ENCODE results near the gene NPFF. TPM values are rescaled to one million over a fixed set of nuclear protein-coding genes. Genes with fewer than 3 reads are reported as not detected.
"Not testable (repeated sequence)": the region's sequence is repeated elsewhere in the genome, so short reads cannot be mapped to it uniquely, and the experiment has no call there.

NPFF gene
- total RNA-seq, 1 experiment from 2014 or later, result not detected

GRCh38 chr12:53496752-53497032 lies 10.6 kb downstream of the NPFF start:
- DNase-seq (ENCODE audit: low spot score), result no peak

DNA sequence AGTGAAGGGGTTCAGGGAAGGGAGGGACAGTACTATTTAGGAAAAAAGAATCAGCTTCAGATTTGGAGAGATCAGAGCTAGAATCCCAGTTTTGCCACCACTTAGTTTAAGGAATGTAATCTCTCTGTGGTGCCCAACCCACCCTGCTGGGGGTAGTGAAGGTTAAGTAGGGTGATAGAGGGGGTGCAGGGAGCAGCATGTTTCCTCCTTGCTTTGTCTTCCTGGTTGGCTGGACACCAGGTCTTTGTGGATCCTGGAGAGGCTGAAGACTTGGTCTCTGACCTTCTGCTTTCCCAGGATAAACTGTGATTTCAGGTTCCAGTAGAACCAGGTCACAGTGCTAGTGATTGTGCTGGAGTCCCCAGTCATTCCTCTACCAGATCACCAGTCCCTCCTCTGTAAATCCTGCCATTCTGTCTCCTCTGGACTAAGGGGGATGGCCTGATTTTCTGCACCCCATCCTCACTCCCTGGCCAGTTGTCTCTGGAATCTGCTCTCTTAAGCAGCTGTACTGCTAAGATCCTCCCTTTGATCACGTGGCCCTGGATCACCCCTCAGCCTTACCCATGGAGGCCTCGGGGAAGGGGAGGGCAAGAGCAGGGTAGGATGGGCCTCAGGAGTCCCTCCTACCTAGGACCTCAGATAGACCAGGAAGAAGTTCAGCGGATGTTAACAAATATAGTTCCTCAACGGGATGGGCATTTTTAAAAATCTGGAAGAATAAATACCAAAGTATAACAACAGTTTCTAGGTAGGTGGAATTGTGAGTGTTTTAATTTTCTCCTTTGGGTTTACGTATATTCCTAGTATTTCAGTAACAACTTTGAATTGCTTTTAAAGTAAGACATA lies 11.2 kb downstream of the NPFF start:
- peak; percentile 69 for DNase-seq (ENCODE audit: low spot score)

GRCh38 chr12:53493610-53494391 lies 13.5 kb downstream of the NPFF start:
- no peak for DNase-seq (ENCODE audit: low spot score)

DNA sequence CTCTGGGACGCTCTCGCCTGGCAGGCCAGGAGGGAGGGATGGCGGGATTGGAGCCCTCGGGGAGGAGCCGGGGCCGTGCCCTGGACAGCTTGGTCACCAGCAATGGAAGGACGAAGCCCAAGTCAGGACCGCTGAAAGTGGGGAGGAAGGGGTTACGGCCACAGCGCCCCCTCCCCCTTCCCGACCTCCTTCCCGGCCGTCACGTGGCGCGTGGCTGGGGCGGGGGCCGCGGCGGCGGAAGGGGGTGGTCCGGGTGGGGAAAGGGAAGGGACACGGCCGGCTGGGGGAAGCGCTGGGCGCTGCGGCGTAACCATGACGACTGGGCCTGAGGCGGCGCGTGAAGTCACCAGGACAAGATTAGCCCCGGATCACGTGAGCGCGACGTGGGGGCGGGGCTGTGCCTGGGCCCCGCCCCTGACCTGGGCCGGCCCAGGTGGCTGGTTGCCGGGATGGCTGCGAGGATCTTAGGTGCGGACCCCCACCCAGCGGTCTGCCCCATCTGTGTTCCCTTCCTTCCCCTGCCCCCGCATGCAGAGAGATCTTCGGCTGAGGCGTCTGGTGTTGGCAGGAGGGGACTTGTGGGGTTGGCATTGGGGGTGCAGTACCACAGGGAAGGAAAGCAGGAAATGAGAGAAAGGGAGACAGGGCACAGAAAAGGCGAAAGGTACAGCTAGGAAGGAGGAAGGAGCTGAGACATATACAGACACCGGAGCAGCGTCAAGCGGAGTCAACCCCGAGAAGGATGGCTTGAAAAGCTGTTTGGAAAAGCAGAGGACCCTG lies 14.3 kb downstream of the NPFF start:
- DNase-seq (ENCODE audit: low spot score), result peak; percentile 92

- no peak for DNase-seq (ENCODE audit: low spot score)
Observed at GRCh38 chr12:53492188-53492587, 15.1 kb downstream of the NPFF start.

DNA sequence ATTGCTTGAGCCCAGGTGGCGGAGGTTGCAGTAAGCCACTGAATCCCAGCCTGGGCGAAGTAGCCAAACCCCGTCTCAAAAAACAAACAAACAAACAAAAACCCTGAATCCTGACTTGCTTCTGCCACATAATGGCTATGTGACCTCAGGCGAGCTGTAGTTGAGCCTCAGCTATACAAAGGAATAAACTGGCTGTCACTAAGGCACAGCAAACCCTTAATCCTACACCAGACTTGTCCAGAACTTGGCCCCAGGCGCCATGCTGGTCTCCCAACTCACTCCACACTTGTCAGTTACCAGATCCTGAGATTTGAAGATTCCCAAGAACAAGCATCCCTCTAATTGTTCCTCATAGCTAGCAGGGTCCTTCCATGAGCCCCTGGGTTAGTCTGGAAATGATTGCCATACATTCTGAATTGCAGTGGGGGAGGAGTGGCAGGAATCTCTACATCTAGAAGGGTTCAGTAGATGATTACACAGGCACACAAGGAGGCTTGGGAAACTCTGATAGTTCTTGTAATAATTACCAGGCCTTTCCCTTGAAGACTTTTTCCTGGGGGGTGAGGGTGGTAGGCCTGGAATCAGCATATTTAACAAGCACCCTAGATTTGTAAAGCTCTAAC lies 17.9 kb downstream of the NPFF start:
- DNase-seq (ENCODE audit: low spot score), result no peak

- no peak for DNase-seq (ENCODE audit: low spot score)
Observed at GRCh38 chr12:53486736-53487487, 20.4 kb downstream of the NPFF start.

DNA sequence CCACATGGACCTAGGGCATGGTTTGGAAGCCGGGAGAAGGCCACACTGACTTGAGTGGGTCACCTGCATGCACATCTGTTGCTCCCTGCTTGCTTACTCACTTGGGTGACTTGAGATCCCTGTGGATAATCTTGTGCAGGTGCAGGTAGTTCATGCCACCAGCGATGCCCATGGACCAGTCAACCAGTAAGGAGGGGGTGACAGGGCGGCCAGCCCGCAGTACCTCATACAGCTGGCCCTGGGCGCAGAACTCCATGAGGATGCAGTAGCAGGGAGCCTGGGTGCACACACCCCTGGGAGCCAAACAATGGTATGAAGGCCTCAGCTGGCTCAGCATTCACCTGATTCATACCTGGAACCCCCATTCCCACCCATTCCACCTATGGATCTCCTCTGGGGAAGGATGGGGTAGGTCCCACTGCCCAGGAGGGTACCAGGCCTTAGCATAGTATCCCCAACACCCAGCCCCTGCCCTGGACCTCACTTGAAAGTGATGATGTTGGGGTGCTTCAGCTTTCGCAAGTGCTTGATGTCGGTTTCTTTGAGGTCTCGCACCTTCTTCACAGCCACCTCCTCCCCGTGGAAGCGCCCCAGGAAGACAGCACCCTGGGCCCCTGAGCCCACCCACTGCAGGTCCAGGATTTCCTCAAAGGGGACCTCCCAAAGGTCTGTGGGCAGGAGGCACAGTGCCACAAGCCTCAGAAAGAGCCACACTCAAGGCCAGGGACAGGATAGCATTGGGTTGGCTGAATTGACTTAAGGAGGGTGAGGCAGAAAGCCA lies 21.1 kb downstream of the NPFF start:
- DNase-seq (ENCODE audit: low spot score), result no peak

GRCh38 chr12:53484686-53485575 lies 22.4 kb downstream of the NPFF start:
- no peak for DNase-seq (ENCODE audit: low spot score)

GRCh38 chr12:53483979-53484377 lies 23.3 kb downstream of the NPFF start:
- no peak for DNase-seq (ENCODE audit: low spot score)

DNA sequence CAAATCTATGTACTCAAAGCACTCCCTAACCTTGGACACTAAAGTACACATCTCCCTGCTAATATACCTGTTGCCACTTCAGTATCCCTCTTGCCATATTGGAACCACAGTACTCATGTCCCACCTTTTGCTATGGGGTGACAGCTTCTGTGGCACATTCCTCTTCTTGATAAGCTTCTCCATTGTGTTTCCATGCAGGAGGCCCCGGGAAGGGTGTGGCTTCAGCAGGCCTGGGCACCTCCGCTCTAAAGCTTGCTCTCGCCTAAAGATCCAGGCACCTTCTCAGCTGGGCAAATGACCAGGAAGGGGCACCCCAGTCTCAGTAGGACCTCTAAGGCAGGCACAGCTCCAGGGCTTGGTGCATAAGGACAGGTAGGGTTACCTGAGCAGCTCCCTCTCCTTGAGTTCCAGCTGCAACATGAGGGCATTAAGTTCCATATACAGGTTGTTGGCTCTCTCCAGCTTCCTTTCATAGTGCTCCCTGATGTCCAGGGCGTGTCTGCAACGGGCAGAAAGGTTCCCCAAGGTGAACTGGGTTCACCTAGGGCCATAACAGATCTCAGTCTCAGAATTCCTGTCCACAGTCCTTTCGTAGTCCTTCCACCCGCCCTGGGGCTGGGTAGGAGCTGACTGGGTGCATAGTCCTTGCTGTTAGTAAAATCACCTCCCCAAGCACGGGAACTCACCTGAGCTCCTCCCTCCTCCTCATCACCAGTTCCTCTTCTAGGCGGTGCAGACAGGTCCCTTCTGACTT lies 23.9 kb downstream of the NPFF start:
- DNase-seq (ENCODE audit: low spot score), result no peak

- DNase-seq (ENCODE audit: low spot score), result no peak
Observed at GRCh38 chr12:53482626-53483168, 24.6 kb downstream of the NPFF start.

GRCh38 chr12:53481939-53482586 lies 25.2 kb downstream of the NPFF start:
- no peak for DNase-seq (ENCODE audit: low spot score)

DNA sequence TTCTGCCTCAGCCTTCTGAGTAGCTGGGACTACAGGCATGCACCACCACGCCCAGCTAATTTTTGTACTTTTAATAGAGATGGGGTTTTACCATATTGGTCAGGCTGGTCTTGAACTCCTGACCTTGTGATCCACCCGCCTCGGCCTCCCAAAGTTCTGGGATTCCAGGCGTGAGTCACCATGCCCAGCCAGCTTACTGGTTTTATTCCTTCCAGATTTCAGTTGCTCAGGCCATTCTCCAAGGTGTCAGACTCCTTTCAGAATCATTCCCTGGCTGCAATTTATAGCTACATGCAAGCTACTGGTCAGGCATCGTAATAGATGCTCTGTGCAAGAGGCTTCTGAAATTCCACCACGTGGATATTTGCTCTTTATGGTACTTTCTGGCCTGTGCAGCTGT lies 25.8 kb downstream of the NPFF start:
- not testable (repeated sequence) for DNase-seq (ENCODE audit: low spot score)

GRCh38 chr12:53480491-53481442 lies 26.5 kb downstream of the NPFF start:
- DNase-seq (ENCODE audit: low spot score), result no peak

DNA sequence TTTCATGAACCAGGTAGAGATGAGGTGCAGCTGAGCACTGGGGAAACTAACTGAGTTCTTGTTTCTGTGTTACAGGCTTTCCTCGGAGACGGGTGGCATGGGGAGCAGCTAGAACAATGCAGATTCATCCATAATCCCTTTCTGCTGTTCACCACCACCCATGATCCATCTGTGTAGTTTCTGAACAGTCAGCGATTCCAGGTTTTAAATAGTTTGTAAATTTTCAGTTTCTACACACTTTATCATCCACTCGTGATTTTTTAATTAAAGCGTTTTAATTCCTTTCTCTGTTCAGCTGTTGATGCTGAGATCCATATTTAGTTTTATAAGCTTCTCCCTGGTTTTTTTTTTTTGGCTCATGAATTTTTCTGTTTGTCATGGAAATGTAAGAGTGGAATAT lies 28.0 kb downstream of the NPFF start:
- no peak for DNase-seq (ENCODE audit: low spot score)

- DNase-seq (ENCODE audit: low spot score), result no peak
Observed at GRCh38 chr12:53478865-53479264, 28.4 kb downstream of the NPFF start.
